Activated T-helper 1 cell treated with anti-CD3 and anti-CD28 coated beads, Interleukin-12 subunit alpha, Interleukin-12 subunit beta, Interleukin-2, Interleukin-4 antibody, amounts not matched to agents 30 ng/mL and 10 ng/mL and 1 ng/mL, durations not matched to agents 14 hours and 24 hours and 36 hours (primary cell): Measurements from ENCODE around the gene CHD3. TPM values are rescaled to one million over a fixed set of nuclear protein-coding genes. Genes with fewer than 3 reads are reported as not detected.
"Not testable (repeated sequence)": the region's sequence is repeated elsewhere in the genome, so short reads cannot be mapped to it uniquely, and the experiment has no call there.

Experiments used
- DNase-seq: peaks from one replicate; pipeline ENCODE4 v3.0.0; 2021; ENCODE audit warnings: low spot score
- H3K27ac Mint-ChIP-seq: one replicate; pipeline ENCODE4 v1.8.0; 2021; ENCODE audit warnings: mild to moderate bottlenecking, mixed read lengths
- H3K27me3 Mint-ChIP-seq: one replicate; pipeline ENCODE4 v1.8.0; 2022; ENCODE audit warnings: mild to moderate bottlenecking, moderate library complexity, mixed read lengths; ENCODE audit not compliant: insufficient read depth
- H3K36me3 Mint-ChIP-seq: one replicate; pipeline ENCODE4 v1.8.0; 2021; ENCODE audit warnings: low read depth, mixed read lengths
- H3K4me1 Mint-ChIP-seq: one replicate; pipeline ENCODE4 v1.8.0; 2021; ENCODE audit warnings: low read depth, mixed read lengths
- H3K4me3 Mint-ChIP-seq: one replicate; pipeline ENCODE4 v1.8.0; 2021; ENCODE audit warnings: mild to moderate bottlenecking, moderate library complexity, mixed read lengths
- H3K9me3 Mint-ChIP-seq: one replicate; pipeline ENCODE4 v1.8.0; 2021; ENCODE audit warnings: mixed read lengths
- intact Hi-C: fragments of 100-400 bp; cut with micrococcal nuclease; formaldehyde crosslinking; loops from one replicate; pipeline ENCODE4 v1.15.1; 2024
- total RNA-seq: library from RNA; stranded (reverse); gene quantifications from 2 replicates; pipeline ENCODE4 v1.2.3, GENCODE V29; 2022

The CHD3 gene
- total RNA-seq, 1 donor from 2014 or later: 125 TPM

GRCh38 chr17:7859028-7859427, 29.6 kb upstream of the CHD3 start:
- Mint-ChIP-seq H3K27ac (no peak overlapping the region), H3K9me3 (no peaks in the 10 kb centered on the region), H3K4me1 (no peaks in the 10 kb centered on the region), H3K36me3 (peaks cover 25% of the 10 kb centered on the region), H3K27me3 (no peaks in the 10 kb centered on the region), H3K4me3 (no peak overlapping the region)
- intact Hi-C loops: loop anchor here (5.0 to 10.0 kb wide), 3 partner anchors 198 to 844 kb away; partner anchors contain the start of genes EIF5A and RNASEK
- DNase-seq: no peak

GRCh38 chr17:7862692-7863437, 25.7 kb upstream of the CHD3 start:
- Mint-ChIP-seq H3K27ac (no peak overlapping the region), H3K4me3 (no peak overlapping the region), H3K9me3 (no peaks in the 10 kb centered on the region), H3K36me3 (peaks cover 31% of the 10 kb centered on the region), H3K4me1 (peaks cover 13% of the 10 kb centered on the region), H3K27me3 (no peaks in the 10 kb centered on the region)
- DNase-seq: no peak
- intact Hi-C loops: loop anchor here (1.0 kb wide), 3 partner anchors 35 to 125 kb away; no protein-coding TSS in a partner anchor

DNA sequence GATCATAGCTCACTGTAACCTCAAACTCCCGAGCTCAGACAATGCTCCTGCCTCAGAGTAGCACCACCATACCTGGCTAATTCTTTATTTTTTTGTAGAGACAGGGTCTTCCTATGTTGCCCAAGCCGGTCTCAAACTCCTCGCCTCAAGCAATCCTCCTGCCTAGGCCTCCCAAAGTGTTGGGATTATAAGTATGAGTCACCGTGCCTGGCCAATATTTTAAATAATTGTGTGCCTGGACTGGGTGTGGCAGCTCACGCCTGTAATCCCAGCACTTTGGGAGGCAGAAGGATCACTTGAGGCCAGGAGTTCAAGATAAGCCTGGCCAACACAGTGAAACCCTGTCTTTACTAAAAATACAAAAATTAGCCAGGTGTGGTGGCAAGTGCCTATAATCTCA, 24.2 kb upstream of the CHD3 start:
- H3K9me3 Mint-ChIP-seq, DNase-seq, H3K27me3 Mint-ChIP-seq, H3K27ac Mint-ChIP-seq, H3K4me3 Mint-ChIP-seq, intact Hi-C loops: not testable (repeated sequence)
- peaks cover 32% of the 10 kb centered on the region for H3K36me3 Mint-ChIP-seq
- peaks cover 24% of the 10 kb centered on the region for H3K4me1 Mint-ChIP-seq

DNA sequence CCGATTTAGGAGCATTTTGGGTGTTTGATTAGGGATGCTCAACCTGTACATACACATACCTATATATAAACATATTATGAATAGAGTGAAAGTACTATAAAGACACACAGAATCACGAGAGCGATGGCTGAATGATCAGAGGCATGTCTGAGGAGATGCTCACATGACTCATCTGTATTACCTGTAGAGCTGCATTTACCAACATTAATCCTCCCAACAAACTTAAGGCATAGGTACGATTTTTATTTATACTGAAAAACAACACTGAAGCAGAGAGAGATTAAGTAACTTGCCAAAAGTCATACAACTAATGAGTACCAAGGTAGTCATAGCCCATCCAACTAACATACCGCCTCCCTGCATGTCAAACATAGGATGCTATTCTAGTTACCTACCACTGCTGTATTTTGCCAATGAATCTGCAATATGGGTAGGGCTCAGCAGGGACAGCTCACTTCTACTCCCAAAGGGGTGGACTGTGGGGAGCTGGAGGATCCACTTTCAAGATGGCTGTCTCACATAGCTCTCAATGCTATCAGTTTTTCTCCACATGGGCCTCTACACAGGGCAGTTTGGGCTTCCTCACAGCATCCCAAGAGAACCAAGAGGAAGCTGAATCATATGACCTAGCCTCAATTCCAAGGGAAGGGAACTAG, 23.5 kb upstream of the CHD3 start:
- H3K36me3 Mint-ChIP-seq: peaks cover 27% of the 10 kb centered on the region
- DNase-seq: no peak
- peaks cover 24% of the 10 kb centered on the region for H3K4me1 Mint-ChIP-seq
- H3K4me3 Mint-ChIP-seq: no peak overlapping the region
- intact Hi-C loops: no loop called here
- no peak overlapping the region for H3K27ac Mint-ChIP-seq
- no peaks in the 10 kb centered on the region for H3K9me3 Mint-ChIP-seq
- H3K27me3 Mint-ChIP-seq: no peaks in the 10 kb centered on the region

GRCh38 chr17:7867881-7868329, 20.7 kb upstream of the CHD3 start:
- peaks cover 22% of the 10 kb centered on the region for H3K36me3 Mint-ChIP-seq
- H3K9me3 Mint-ChIP-seq: no peaks in the 10 kb centered on the region
- no peaks in the 10 kb centered on the region for H3K27me3 Mint-ChIP-seq
- no peak for DNase-seq
- H3K27ac Mint-ChIP-seq: peak overlapping the region; percentile 21
- intact Hi-C loops: no loop called here
- peaks cover 24% of the 10 kb centered on the region for H3K4me1 Mint-ChIP-seq
- peak overlapping the region; percentile 16 for H3K4me3 Mint-ChIP-seq

DNA sequence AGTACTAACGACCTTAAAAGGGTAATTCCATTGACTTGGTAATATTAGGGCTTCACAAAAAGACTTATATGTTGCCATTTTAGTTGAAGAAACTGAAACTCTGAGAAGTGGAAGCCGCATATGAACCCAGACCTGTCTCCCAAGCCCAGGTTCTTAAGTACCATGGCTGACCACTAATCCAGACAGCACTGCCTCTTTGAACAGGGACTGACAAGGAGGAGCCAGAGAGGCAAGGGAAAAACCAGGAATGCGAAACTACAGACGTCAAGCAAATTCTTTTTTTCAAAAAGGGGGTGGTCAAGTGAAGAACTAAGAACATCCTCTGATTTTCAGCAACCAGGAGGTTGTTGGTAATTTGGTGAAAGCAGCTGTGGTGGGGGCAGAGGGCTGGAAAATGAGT, 15.5 kb upstream of the CHD3 start:
- intact Hi-C loops: no loop called here
- Mint-ChIP-seq H3K4me3 (no peak overlapping the region), H3K4me1 (peaks cover 21% of the 10 kb centered on the region), H3K27ac (no peak overlapping the region), H3K27me3 (no peaks in the 10 kb centered on the region), H3K36me3 (peaks cover 25% of the 10 kb centered on the region), H3K9me3 (no peaks in the 10 kb centered on the region)
- no peak for DNase-seq

GRCh38 chr17:7875804-7876370, 12.7 kb upstream of the CHD3 start:
- intact Hi-C loops: no loop called here
- no peaks in the 10 kb centered on the region for H3K9me3 Mint-ChIP-seq

DNA sequence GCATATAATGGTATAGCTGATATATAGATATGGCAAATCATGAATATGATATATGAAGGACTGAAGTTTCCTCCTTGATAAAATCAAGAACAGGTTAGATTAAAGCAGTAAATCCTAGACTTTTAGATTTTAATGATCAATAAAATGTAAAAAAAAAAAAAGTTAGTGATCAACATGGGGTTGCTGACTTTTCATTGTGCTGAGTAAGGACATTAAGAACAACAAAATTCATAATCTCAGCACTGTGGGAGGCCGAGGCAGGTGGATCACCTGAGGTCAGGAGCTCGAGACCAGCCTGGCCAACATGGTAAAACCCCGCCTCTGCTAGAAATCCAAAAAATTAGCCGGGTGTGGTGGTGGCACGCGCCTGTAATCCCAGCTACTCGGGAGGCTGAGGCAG, 10.4 kb upstream of the CHD3 start:
- peaks cover 11% of the 10 kb centered on the region for H3K4me1 Mint-ChIP-seq
- no peak overlapping the region for H3K27ac Mint-ChIP-seq
- no peak overlapping the region for H3K4me3 Mint-ChIP-seq
- intact Hi-C loops: no loop called here
- H3K9me3 Mint-ChIP-seq: no peaks in the 10 kb centered on the region
- peaks cover 18% of the 10 kb centered on the region for H3K36me3 Mint-ChIP-seq
- DNase-seq: no peak
- H3K27me3 Mint-ChIP-seq: no peaks in the 10 kb centered on the region

More at GRCh38 chr17:7875804-7876370, 12.7 kb upstream of the CHD3 start:
- Mint-ChIP-seq H3K36me3 (peaks cover 22% of the 10 kb centered on the region), H3K4me3 (no peak overlapping the region), H3K27ac (no peak overlapping the region), H3K27me3 (no peaks in the 10 kb centered on the region), H3K4me1 (peaks cover 11% of the 10 kb centered on the region)
- no peak for DNase-seq

GRCh38 chr17:7880076-7880868, 8.3 kb upstream of the CHD3 start:
- Mint-ChIP-seq H3K9me3 (no peaks in the 10 kb centered on the region), H3K4me1 (peaks cover 11% of the 10 kb centered on the region), H3K36me3 (peaks cover 9% of the 10 kb centered on the region), H3K27ac (no peak overlapping the region), H3K4me3 (no peak overlapping the region), H3K27me3 (no peaks in the 10 kb centered on the region)
- DNase-seq: no peak
- intact Hi-C loops: no loop called here

- no peaks in the 10 kb centered on the region for H3K9me3 Mint-ChIP-seq
- DNase-seq: no peak
- no peak overlapping the region for H3K27ac Mint-ChIP-seq
- H3K4me1 Mint-ChIP-seq: peaks cover 3% of the 10 kb centered on the region
- H3K36me3 Mint-ChIP-seq: peaks cover 4% of the 10 kb centered on the region
- H3K27me3 Mint-ChIP-seq: no peaks in the 10 kb centered on the region
- intact Hi-C loops: no loop called here
- no peak overlapping the region for H3K4me3 Mint-ChIP-seq
These were observed 7.1 kb upstream of the CHD3 start for GRCh38 chr17:7881276-7882054.

DNA sequence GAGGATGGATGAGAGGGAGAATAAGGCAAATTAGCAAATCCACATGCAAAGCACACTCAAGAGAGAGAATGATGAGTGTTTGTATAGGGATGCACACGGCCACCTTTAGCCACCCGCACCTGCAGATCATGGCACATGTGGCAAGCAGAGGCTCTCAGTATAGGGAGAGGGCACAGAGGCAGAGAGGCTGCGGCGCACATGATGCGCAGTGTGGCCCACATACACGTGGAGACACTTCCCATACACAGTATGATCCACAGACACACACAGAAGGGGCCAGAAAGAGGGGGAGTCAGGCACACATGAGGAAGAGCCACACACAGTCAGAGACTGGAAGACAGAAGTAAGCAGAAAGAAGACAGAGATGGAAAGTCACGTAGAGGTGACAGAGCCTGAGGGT, 6.5 kb upstream of the CHD3 start:
- Mint-ChIP-seq H3K4me3 (no peak overlapping the region), H3K4me1 (no peaks in the 10 kb centered on the region), H3K9me3 (no peaks in the 10 kb centered on the region), H3K27me3 (no peaks in the 10 kb centered on the region), H3K36me3 (peaks cover 3% of the 10 kb centered on the region), H3K27ac (no peak overlapping the region)
- intact Hi-C loops: no loop called here
- no peak for DNase-seq

DNA sequence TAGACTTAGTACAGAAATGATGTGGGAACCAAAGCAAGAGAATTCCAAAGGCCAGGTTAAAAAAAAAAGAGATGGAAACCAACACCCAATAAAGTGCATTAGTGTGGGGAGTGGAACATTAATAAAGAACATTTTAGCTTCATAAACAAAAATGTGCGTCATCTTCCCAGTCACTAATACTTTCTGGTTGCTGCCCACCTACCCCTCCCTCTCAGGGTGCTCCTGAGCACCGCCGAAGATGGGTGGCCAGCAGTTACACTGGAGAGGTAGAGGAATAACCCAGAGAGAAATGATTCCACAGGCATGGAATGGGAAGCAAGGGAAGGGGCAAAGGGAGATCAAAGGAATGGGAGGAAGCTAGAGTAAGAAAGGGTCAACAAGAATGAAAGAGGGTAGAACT, 6.0 kb upstream of the CHD3 start:
- Mint-ChIP-seq H3K36me3 (peaks cover 1% of the 10 kb centered on the region), H3K27me3 (no peaks in the 10 kb centered on the region), H3K4me3 (no peak overlapping the region), H3K27ac (no peak overlapping the region), H3K4me1 (no peaks in the 10 kb centered on the region), H3K9me3 (no peaks in the 10 kb centered on the region)
- no peak for DNase-seq
- intact Hi-C loops: no loop called here
